ENCODE measurements around the gene TLX2. TPM values are rescaled to one million over a fixed set of nuclear protein-coding genes. Genes with fewer than 3 reads are reported as not detected.

TLX2 gene
- total and polyA plus RNA-seq, 7 donors, result 1.0 to 2.5 (median 1.6) TPM; not detected in 2

DNA sequence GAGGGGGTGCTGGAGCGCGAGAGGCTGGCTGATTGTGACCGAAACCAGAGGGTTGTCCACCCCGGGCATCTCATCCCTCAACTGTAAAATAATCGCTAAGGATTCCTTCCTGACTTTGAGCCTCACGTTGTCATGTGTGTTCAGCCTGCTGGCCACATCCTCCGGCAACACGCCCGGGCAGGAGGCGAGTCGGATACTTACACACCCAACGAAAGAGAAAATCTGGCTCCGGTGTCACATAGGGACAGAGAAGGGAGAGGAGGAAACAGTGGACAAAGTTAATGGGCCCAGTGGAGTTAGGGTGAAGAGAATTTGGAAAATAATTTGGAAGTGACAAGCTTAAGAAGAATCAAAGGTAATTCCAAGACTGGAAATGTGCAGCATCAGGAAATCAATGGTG, 2.4 kb downstream of the TLX2 start:
- H3K4me1 ChIP-seq, result peaks cover 0 to 36% (median 29%) of the 10 kb centered on the region in 4 donors
- peaks cover 51 to 95% (median 81%) of the 10 kb centered on the region in 3 donors for H3K27me3 ChIP-seq
- H3K27ac ChIP-seq, result no peak overlapping the region
- 76 to 86% methylated on average over 13 of the region's 13 CpGs for WGBS, 2 donors
- intact Hi-C loops (cut with DNase I), result no loop called here
- no peaks in the 10 kb centered on the region for H3K36me3 ChIP-seq
- peak overlapping the region in 2 of 4 donors; percentile 26 to 40 for H3K4me3 ChIP-seq
- H3K9me3 ChIP-seq, result no peaks in the 10 kb centered on the region
- TF ChIP-seq, protein P1, sequence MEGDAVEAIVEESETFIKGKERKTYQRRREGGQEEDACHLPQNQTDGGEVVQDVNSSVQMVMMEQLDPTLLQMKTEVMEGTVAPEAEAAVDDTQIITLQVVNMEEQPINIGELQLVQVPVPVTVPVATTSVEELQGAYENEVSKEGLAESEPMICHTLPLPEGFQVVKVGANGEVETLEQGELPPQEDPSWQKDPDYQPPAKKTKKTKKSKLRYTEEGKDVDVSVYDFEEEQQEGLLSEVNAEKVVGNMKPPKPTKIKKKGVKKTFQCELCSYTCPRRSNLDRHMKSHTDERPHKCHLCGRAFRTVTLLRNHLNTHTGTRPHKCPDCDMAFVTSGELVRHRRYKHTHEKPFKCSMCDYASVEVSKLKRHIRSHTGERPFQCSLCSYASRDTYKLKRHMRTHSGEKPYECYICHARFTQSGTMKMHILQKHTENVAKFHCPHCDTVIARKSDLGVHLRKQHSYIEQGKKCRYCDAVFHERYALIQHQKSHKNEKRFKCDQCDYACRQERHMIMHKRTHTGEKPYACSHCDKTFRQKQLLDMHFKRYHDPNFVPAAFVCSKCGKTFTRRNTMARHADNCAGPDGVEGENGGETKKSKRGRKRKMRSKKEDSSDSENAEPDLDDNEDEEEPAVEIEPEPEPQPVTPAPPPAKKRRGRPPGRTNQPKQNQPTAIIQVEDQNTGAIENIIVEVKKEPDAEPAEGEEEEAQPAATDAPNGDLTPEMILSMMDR (IDR thresholded peaks at IDR 0.05), result no peak
- no peak for TF ChIP-seq POLR2A (IDR thresholded peaks at IDR 0.05)
- TF ChIP-seq EP300 (IDR thresholded peaks at IDR 0.05), result no peak
- no peak for TF ChIP-seq POLR2AphosphoS5 (IDR thresholded peaks at IDR 0.05)
- no peak for DNase-seq

DNA sequence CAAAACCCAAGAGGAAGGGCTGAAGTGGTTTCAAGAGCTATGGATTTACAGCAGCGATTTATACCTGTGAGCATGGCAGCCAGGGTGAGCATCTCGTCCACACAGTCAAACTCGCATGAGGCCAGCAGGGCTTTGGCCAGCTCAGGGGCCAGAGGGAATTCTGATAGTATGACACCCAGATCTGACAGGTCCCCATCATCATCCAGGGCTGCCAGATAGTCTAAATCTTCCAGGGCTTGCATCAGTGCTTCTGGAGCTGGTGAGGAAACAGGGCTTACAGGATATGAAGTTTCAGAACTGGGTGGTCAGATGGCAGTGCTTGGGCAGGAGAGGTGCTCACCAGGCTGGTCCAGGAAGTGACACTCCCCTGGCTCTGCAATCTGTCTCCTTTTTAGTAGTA, 8.3 kb downstream of the TLX2 start:
- WGBS, 2 donors, result 85 to 91% methylated on average over 3 of the region's 3 CpGs
- H3K9me3 ChIP-seq, result no peaks in the 10 kb centered on the region
- H3K4me1 ChIP-seq, result peaks cover 0 to under 1% (median 0%) of the 10 kb centered on the region in 4 donors
- intact Hi-C loops (cut with DNase I), result no loop called here
- peaks cover 13 to 21% (median 16%) of the 10 kb centered on the region in 4 donors for H3K36me3 ChIP-seq
- DNase-seq, result no peak
- peaks cover 2 to 36% (median 22%) of the 10 kb centered on the region in 3 donors for H3K27me3 ChIP-seq
- no peak overlapping the region for H3K27ac ChIP-seq
- no peak overlapping the region for H3K4me3 ChIP-seq
- no peak for TF ChIP-seq EP300 (IDR thresholded peaks at IDR 0.05)
- TF ChIP-seq POLR2AphosphoS5 (IDR thresholded peaks at IDR 0.05), result no peak
- TF ChIP-seq, protein P1 (IDR thresholded peaks at IDR 0.05), result no peak
- TF ChIP-seq POLR2A (IDR thresholded peaks at IDR 0.05), result no peak

DNA sequence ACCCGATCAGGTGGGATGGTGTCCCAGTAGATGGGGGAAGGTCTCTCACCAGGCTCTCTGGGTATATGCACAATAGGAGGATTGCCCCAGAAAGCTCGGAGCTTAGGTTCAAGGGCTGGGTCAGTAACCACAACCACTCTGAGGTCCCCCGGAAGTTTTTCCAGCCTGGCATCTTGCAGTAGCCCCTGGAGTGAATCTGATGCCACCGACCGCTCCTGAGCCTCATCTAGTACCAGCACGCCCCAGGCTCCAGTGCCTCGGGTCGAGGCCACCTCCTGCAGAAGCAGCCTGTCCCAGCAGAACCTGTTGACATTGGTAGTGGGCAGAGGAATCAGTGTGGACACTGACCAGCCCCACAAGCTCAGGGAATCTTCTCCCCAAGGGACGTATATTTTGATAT, 9.8 kb downstream of the TLX2 start:
- Histone ChIP-seq H3K27me3 (peaks cover 0 to 21% (median 9%) of the 10 kb centered on the region in 3 donors), H3K36me3 (peaks cover 21 to 28% (median 22%) of the 10 kb centered on the region in 4 donors), H3K4me1 (peaks cover 0 to 15% (median 10%) of the 10 kb centered on the region in 4 donors), H3K27ac (no peak overlapping the region), H3K9me3 (no peaks in the 10 kb centered on the region), H3K4me3 (no peak overlapping the region)
- WGBS, 2 donors, result 90 to 94% methylated on average over 9 of the region's 9 CpGs
- no peak for TF ChIP-seq POLR2A (IDR thresholded peaks at IDR 0.05)
- TF ChIP-seq POLR2AphosphoS5 (IDR thresholded peaks at IDR 0.05), result no peak
- DNase-seq, result no peak
- intact Hi-C loops (cut with DNase I), result no loop called here

DNA sequence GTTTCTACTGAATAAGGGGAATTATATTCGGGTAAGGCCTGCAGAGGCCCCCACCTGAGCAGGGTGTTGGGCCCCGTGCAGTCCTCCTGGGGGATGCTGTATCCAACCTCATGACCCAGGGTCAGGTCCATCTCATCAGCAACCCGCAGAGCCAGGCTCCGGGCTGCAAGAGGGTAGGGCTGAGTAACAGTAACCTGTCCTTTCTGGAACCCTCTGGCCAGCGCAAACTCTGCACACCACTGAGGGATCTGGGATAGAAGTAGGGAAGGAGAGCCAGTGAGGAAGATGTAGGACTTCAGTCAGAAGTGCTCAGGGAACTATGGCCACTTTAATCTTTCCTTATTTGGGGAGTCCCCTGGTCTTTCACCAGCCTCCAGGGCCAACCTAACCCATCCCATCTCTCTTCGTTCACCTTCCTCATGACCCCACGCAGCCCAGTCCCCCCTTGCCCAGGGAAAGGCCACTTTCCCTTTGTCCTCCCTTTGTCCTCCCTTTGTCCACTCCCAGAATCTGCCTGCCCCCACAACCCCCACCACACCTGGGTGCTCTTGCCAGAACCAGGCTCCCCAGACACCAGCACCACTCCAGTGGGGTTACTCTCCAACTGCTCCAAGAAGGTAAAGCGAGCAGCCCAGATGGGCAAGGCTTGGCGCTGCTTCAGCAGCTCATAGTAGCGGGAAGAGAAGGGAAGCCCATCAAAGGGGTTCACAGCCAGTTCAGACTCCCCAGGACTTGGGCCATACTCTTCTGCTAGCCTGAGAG, 10.9 kb downstream of the TLX2 start:
- Histone ChIP-seq H3K4me3 (no peak overlapping the region), H3K27ac (no peak overlapping the region), H3K36me3 (peaks cover 21 to 28% (median 22%) of the 10 kb centered on the region in 4 donors), H3K4me1 (peaks cover 0 to 19% (median 11%) of the 10 kb centered on the region in 4 donors), H3K9me3 (no peaks in the 10 kb centered on the region), H3K27me3 (peaks cover 0 to 10% (median 0%) of the 10 kb centered on the region in 3 donors)
- 95% methylated on average over 10 of the region's 10 CpGs for WGBS, 2 donors
- no peak for DNase-seq
- TF ChIP-seq EP300 (IDR thresholded peaks at IDR 0.05) (no peak), POLR2AphosphoS5 (IDR thresholded peaks at IDR 0.05) (no peak), POLR2A (IDR thresholded peaks at IDR 0.05) (no peak)
- TF ChIP-seq, protein P1 (IDR thresholded peaks at IDR 0.05), result no peak
- intact Hi-C loops (cut with DNase I), result loop anchor here (5.0 kb wide), 1 partner anchor 62 kb away; no protein-coding TSS in a partner anchor

Measured in sigmoid colon (tissue), 7 donors.